CD4-positive, alpha-beta T cell treated with Interleukin-12 subunit alpha and Interleukin-12 subunit beta, for 1 hour (primary cell): Measurements from ENCODE around the gene ARHGAP8.
"Not testable (repeated sequence)": the region's sequence is repeated elsewhere in the genome, so short reads cannot be mapped to it uniquely, and the experiment has no call there.

Source experiments
- DNase-seq: peaks from one replicate; pipeline ENCODE4 v3.0.0-alpha.2; 2020

The ARHGAP8 gene

GRCh38 chr22:44838316-44839016 is 86.1 kb downstream of the ARHGAP8 start:
- DNase-seq = no peak

- DNase-seq = no peak
Measured at GRCh38 chr22:44839061-44839460, 86.7 kb downstream of the ARHGAP8 start.

DNA sequence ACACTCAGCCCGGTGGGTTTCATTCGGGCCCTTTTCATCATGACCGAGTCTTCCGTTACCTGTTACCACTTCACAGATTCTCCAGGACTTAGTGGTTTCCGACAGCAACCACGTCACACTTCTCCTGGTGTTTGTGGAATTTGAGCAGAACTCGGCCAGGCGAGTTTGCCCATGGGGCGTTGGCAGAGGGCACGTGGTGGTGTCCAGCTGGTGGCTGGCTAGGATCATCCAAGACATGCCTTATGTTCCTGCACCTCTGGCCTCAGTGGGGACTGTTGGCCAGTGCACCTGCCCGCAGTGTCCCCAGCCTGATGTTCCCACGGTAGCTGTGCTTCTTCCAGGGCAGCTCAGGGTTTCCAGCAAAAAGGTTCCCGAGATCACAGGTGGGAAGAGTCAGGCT is 87.3 kb downstream of the ARHGAP8 start:
- no peak for DNase-seq

GRCh38 chr22:44840611-44841322 is 88.4 kb downstream of the ARHGAP8 start:
- DNase-seq = no peak

DNA sequence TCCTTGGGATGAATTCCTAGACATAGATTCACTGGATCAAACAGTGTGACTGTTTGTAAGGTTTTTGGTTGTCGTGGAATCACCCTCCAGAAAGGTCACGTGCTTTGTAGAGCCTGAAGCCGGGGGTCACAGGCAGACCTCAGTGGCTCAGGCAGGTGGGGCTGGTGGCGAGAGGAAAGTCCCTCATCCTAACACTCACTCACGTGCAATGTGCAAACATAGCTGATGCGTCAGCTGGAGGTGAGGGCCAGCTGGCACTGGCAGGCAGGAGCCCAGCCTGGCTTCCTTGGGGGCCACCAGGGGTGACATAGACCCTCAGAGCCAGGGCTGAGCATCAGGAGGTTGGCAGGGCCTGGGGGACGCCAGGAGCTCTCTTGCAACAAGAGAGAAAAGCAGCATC is 90.0 kb downstream of the ARHGAP8 start:
- DNase-seq = no peak

DNA sequence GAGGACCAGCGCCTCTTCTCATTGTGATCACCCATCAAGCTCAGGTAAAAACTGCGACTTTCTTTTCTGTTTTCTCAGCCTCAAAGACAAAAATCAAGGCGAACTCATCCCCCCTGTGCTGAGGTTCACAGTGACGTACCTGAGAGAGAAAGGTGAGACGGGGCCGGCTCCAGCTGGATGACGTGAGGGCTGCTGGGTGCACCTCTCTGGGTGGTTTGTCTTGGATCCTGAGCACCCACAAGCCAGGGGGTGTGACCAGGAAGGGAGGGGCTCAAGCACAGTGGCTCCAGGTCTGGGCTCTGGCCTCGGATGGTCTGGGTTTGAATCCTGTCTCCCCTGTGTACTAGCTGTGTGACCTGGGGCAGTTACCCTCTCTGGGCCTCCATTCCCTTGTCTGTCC is 92.8 kb downstream of the ARHGAP8 start:
- DNase-seq = no peak

DNA sequence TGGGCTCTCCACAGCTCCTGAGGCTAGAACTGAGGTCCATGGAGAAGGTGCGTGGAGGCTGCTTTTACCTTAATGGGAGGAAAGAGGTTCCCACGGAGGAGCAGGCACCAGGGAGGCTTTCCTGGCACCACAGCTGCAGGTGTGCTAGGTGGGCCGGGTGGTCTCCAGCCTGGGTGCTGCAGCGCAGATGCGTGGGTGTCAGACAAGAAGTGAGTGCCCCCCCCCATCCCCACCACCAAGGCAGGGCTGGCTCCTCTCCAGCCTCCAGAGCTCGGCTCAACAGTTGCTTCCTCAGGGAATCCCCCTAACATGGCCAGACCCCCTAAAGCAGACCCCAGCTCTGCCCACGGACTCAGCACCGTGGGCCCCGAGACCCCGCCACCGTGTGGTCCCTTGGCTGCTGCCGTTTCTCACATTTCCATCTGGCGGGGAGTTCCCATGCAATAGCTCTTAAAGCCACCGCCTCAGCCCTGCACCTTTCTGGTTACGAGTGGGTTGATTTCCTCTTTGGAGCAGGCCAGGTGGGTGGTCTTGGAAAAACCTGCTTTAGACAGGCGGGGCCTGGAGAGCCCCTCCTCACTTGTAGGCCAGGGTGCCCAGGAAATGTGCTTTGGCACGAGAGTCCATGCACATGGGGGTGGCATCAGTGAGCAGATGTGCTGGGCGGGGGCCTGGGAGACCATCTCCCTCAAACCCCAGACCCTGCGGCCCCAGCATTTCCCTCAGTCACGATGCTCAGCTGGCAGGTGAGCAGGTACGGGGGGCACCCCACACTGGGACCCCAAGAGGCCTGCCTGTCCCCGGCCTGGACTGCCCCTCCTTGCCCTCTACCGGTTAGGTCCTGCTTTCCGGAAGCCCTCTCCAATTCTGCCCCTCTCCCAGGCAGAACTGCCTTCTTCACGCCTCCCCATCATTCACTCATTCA is 93.7 kb downstream of the ARHGAP8 start:
- DNase-seq = no peak

DNA sequence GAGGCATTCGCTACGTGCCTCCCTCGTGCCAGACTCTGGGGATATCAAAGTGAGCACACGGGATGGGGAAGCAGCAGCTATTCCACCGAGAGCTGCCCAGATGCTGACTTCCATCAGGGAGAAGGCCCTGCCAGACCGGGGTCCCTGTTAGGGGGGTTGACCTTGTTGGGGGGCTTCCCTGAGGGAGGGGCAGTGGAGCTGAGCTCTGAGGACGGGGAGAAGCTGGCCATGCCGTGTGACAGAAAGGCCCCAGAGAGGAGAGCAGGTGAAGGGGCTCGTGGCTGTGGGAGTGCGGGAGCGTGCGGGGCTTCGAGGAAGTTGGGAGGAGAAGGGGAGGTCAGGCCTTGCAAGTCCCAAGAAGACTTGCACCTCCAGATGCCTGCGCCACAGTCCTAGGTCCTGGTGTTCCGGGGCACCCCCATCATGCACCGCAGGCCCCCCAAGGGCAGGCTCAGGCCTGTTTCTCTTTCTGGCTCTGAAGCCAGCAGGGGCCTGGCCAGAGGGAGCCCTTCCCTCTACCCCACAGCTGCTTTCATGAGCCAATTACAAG is 94.4 kb downstream of the ARHGAP8 start:
- DNase-seq = no peak

DNA sequence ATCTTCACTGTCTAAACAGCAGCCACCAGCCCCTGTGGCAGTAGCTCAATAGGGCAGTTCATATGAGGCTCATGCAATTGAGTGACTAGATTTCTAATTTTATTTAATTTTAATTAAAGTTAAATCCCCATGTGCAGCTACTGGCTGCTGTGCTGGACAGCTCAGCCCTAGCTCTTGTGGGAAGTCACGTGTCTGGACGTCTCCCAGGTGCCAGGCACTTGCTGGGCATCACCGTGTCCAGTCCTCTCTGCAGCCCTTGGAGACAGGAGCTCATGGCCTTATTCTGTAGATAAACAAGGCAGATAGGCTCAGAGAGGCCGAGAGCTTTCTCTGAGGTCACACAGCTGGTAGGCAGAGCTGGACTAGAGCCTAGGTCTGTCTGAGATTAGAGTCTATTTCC is 95.0 kb downstream of the ARHGAP8 start:
- no peak for DNase-seq

- no peak for DNase-seq
Measured at GRCh38 chr22:44847892-44848291, 95.5 kb downstream of the ARHGAP8 start.

DNA sequence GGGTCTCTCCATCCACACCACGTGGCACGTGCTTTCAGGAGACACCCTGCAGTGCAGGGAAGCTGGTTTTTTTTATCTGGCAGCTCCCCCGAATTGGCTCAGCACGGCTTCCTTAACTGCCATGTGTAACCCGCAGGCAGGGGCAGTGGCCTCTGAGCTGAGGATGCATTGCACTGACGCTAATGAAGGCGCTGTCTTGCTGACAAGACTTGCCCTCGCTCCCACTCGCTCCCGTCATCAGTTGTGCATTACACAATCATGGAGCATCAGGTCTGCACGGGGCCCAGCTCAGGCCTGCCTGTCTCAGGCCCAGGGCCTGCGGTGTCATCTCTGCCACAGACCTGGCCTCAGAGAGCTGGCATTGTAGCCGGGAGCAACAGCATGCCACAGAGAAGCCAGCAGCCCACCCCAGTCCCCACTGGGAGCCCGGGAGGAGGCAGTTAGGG is 95.9 kb downstream of the ARHGAP8 start:
- no peak for DNase-seq

- no peak for DNase-seq
Measured at GRCh38 chr22:44848791-44849420, 96.5 kb downstream of the ARHGAP8 start.

GRCh38 chr22:44850946-44851345 is 98.6 kb downstream of the ARHGAP8 start:
- no peak for DNase-seq

DNA sequence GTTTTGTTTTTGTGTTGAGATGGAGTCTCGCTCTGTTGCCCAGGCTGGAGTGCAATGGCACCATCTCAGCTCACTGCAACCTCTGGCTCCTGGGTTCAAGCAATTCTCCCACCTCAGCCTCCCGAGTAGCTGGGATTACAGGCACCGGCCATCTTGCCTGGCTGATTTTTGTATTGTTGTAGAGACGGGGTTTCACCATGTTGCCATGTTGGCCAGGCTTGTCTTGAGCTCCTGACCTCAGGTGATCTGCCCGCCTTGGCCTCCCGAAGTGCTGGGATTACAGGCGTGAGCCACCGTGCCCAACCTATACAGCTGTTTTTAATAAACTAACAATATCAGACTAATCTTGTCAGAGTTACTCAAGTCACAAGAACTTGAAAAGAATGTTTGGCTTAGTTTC is 102.3 kb downstream of the ARHGAP8 start:
- not testable (repeated sequence) for DNase-seq

DNA sequence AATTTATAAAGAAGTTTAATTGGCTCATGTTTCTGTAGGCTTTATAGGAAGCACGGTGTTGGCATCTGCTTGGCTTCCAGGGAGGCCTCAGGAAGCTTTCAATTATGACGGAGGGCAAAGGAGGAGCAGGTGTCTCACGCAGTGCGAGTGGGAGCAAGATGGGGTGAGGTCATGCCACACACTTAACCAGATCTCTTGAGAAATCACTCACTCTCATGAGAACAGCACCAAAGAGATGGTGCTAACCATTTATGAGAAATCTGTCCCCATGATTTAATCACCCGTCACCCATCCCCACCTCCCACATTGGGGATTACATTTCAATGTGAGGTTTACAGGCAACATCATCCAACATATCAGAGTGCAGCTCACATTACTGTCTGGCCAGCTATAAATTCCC is 103.5 kb downstream of the ARHGAP8 start:
- DNase-seq = no peak

- not testable (repeated sequence) for DNase-seq
Measured at GRCh38 chr22:44858819-44859218, 106.4 kb downstream of the ARHGAP8 start.

GRCh38 chr22:44859641-44860040 is 107.3 kb downstream of the ARHGAP8 start:
- DNase-seq = no peak

- DNase-seq = no peak
Measured at GRCh38 chr22:44860311-44860710, 107.9 kb downstream of the ARHGAP8 start.

GRCh38 chr22:44861245-44861644 is 108.9 kb downstream of the ARHGAP8 start:
- DNase-seq = no peak

GRCh38 chr22:44862281-44862680 is 109.9 kb downstream of the ARHGAP8 start:
- no peak for DNase-seq

DNA sequence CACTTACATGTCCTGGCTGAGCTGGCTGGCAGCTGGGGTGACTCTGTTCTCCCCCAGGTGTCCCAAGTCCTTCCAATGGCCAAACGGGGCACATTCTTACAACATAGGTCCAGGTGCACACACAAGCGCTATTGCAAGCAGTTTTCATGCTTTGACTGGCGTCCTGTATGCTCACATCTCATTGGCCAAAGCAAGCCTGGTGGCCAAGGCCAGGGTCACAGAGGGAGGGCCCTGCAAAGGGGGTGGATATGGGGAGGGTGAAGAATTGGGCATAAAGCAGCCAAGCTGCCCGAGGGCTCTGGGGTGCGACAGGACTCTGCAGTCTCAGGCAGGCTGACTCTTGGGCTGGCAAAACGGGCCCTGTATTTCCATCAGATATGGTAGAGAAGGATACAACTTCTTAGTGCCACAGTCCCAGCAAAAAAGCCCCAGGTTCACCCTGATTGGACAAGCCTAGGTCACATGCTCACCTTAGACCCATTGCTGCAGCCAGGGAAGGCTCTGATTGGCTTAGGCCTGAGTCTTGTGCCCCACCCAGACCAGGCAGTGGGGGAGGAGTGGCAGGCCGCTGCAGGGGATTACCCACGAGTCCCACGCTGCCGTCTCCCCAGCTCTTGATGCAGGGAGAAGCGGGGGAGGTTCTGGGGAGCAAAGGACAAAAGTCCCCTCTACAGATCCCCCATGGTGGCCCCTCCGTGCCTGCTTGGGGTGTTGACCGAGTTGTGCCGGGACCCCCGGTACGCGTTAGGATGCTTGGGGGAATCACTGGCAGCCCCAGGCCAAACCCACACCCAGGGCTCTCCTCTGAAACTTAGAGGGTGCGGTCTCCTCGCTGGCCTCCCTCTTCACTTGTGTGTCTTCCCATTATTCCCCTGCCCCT is 110.8 kb downstream of the ARHGAP8 start:
- DNase-seq = no peak
